Measurements from ENCODE around the gene CENPX. TPM values are rescaled to one million over a fixed set of nuclear protein-coding genes. Genes with fewer than 3 reads are reported as not detected.

The CENPX gene
- total RNA-seq, 1 donor = 18.8 TPM

DNA sequence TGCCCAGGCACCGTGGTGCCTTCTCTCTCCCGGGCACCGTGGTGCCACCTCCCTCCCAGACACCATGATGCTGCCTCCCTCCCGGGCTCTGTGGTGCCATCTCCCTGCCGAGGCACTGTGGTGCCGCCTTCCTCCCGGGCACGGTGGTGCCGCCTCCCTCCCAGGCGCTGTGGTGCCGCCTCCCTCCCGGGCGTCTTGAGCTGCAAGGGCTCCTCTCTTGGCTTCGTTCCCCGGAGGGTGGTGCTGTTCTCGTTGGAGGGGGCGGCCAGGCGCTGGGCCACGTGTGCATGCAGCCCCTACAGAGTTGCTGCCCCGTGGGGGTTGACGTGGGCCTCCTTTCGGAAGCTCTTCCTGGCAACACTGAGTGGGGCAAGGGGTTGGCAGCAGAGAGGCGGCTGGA lies 8.2 kb downstream of the CENPX start:
- Histone ChIP-seq H3K27ac (ENCODE audit: low read depth, low read length) (no peak overlapping the region), H3K4me3 (ENCODE audit: insufficient read depth, low read length) (no peak overlapping the region), H4K20me1 (ENCODE audit: insufficient read depth, low read length) (peaks cover 4% of the 10 kb centered on the region), H3K9me3 (ENCODE audit: low read depth, low read length) (no peaks in the 10 kb centered on the region), H3K4me2 (ENCODE audit: insufficient read depth, low read length) (no peak overlapping the region), H3K27me3 (ENCODE audit: insufficient read depth, low read length) (no peaks in the 10 kb centered on the region), H3K79me2 (ENCODE audit: insufficient read depth, low read length) (no peaks in the 10 kb centered on the region), H3K4me1 (ENCODE audit: insufficient read depth, low read length) (no peaks in the 10 kb centered on the region), H3K36me3 (ENCODE audit: insufficient read depth, low read length) (no peaks in the 10 kb centered on the region), H2AFZ (ENCODE audit: low read length) (no peak overlapping the region)
- peak; percentile 86 for DNase-seq (ENCODE audit: insufficient read length, low spot score, missing footprints)
- no peak for TF ChIP-seq CTCF (IDR thresholded peaks at IDR 0.05; ENCODE audit: extremely low read depth, low read depth, low read length)

GRCh38 chr17:82013772-82014321 lies 8.8 kb downstream of the CENPX start:
- no peak for TF ChIP-seq CTCF (IDR thresholded peaks at IDR 0.05; ENCODE audit: extremely low read depth, low read depth, low read length)
- Histone ChIP-seq H3K4me1 (ENCODE audit: insufficient read depth, low read length) (no peaks in the 10 kb centered on the region), H3K4me3 (ENCODE audit: insufficient read depth, low read length) (no peak overlapping the region), H3K4me2 (ENCODE audit: insufficient read depth, low read length) (no peak overlapping the region), H4K20me1 (ENCODE audit: insufficient read depth, low read length) (peaks cover 5% of the 10 kb centered on the region), H3K27ac (ENCODE audit: low read depth, low read length) (no peak overlapping the region), H3K27me3 (ENCODE audit: insufficient read depth, low read length) (no peaks in the 10 kb centered on the region), H3K9me3 (ENCODE audit: low read depth, low read length) (no peaks in the 10 kb centered on the region), H3K36me3 (ENCODE audit: insufficient read depth, low read length) (no peaks in the 10 kb centered on the region), H3K79me2 (ENCODE audit: insufficient read depth, low read length) (no peaks in the 10 kb centered on the region), H2AFZ (ENCODE audit: low read length) (no peak overlapping the region)
- peak; percentile 91 for DNase-seq (ENCODE audit: insufficient read length, low spot score, missing footprints)

GRCh38 chr17:82013341-82013740 lies 9.3 kb downstream of the CENPX start:
- Histone ChIP-seq H3K9me3 (ENCODE audit: low read depth, low read length) (no peaks in the 10 kb centered on the region), H2AFZ (ENCODE audit: low read length) (no peak overlapping the region), H3K4me1 (ENCODE audit: insufficient read depth, low read length) (peaks cover under 1% of the 10 kb centered on the region), H4K20me1 (ENCODE audit: insufficient read depth, low read length) (peaks cover 2% of the 10 kb centered on the region), H3K79me2 (ENCODE audit: insufficient read depth, low read length) (no peaks in the 10 kb centered on the region), H3K27ac (ENCODE audit: low read depth, low read length) (no peak overlapping the region), H3K36me3 (ENCODE audit: insufficient read depth, low read length) (no peaks in the 10 kb centered on the region), H3K27me3 (ENCODE audit: insufficient read depth, low read length) (no peaks in the 10 kb centered on the region), H3K4me3 (ENCODE audit: insufficient read depth, low read length) (no peak overlapping the region), H3K4me2 (ENCODE audit: insufficient read depth, low read length) (no peak overlapping the region)
- no peak for TF ChIP-seq CTCF (IDR thresholded peaks at IDR 0.05; ENCODE audit: extremely low read depth, low read depth, low read length)
- DNase-seq (ENCODE audit: insufficient read length, low spot score, missing footprints) = peak; percentile 87

DNA sequence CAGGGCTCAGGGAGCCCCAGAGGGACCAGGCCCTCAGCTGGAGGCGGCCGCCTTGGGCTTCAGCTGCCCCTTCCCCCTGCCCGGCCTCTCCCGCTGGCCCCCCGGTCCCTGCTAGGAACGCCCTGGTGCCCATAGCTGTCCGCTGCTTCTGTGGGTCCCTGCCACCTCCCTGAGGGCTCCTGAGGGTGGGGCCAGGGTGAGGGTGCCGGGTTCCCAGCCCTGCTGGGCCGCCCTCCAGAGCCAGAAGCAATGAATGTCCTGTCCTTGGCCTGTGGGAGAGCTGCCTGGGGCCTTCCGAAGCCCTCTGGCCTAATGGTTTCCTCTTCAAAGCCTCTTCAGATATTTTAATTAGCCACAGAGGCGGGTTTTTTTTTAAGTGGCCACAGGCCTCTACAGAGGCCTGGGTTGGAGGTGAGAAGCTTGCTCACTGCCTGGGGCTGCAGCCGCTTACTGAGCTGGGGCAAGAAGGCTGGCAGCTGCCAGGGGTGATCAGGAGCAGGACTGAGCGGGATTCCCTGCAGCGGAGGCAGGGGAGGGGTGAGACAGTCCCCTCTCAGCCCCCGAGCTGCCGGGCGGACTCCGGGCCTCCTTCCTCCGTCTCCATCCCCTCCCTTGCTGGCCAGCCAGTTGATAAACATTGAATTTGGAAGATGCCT lies 9.9 kb downstream of the CENPX start:
- no peaks in the 10 kb centered on the region for H3K36me3 ChIP-seq (ENCODE audit: insufficient read depth, low read length)
- no peak overlapping the region for H3K27ac ChIP-seq (ENCODE audit: low read depth, low read length)
- TF ChIP-seq CTCF (IDR thresholded peaks at IDR 0.05; ENCODE audit: extremely low read depth, low read depth, low read length) = no peak
- H3K79me2 ChIP-seq (ENCODE audit: insufficient read depth, low read length) = no peaks in the 10 kb centered on the region
- H2AFZ ChIP-seq (ENCODE audit: low read length) = no peak overlapping the region
- H3K9me3 ChIP-seq (ENCODE audit: low read depth, low read length) = no peaks in the 10 kb centered on the region
- no peak overlapping the region for H3K4me2 ChIP-seq (ENCODE audit: insufficient read depth, low read length)
- H3K4me1 ChIP-seq (ENCODE audit: insufficient read depth, low read length) = peaks cover 7% of the 10 kb centered on the region
- DNase-seq (ENCODE audit: insufficient read length, low spot score, missing footprints) = no peak
- no peak overlapping the region for H3K4me3 ChIP-seq (ENCODE audit: insufficient read depth, low read length)
- H4K20me1 ChIP-seq (ENCODE audit: insufficient read depth, low read length) = peaks cover 2% of the 10 kb centered on the region
- H3K27me3 ChIP-seq (ENCODE audit: insufficient read depth, low read length) = no peaks in the 10 kb centered on the region

All from osteoblast (primary cell).